AG10803 (cell line): Measurements from ENCODE around the gene PPP6C.

Experiments
- DNase-seq: peaks from one replicate; pipeline ENCODE4 v3.0.0; 2010; ENCODE audit warnings: low read depth
- H3K4me3 ChIP-seq: 2 replicates; pipeline ENCODE4 v1.5.1; 2011; ENCODE audit warnings: mild to moderate bottlenecking, low read length, control low read depth
- TF ChIP-seq, protein P1 (sequence below): conservative IDR thresholded peaks from 2 replicates; pipeline ENCODE4 v1.5.1; 2011; ENCODE audit warnings: mild to moderate bottlenecking, low read length, control low read depth, inconsistent platforms

Gene PPP6C

DNA sequence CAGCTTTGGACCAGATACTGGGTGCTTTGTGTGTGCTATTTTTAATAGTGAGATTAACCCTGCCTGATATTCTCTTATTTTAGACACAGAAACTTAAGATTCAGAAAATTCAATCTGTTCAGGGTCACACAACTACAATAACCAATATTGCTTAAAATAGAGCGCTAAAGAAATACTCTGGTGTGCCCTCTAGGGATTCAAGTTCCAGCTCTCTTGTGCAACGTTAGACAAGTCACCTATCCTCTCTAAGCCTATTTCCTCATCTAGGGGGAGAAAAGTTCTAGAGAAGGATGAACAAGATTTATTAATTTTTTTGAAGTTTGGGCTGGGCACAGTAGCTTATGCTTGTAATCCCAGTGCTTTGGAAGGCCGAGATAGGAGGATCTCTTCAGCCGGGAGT is 44.2 kb downstream of the PPP6C start:
- DNase-seq = no peak
- H3K4me3 ChIP-seq = no peak overlapping the region
- TF ChIP-seq, protein P1, sequence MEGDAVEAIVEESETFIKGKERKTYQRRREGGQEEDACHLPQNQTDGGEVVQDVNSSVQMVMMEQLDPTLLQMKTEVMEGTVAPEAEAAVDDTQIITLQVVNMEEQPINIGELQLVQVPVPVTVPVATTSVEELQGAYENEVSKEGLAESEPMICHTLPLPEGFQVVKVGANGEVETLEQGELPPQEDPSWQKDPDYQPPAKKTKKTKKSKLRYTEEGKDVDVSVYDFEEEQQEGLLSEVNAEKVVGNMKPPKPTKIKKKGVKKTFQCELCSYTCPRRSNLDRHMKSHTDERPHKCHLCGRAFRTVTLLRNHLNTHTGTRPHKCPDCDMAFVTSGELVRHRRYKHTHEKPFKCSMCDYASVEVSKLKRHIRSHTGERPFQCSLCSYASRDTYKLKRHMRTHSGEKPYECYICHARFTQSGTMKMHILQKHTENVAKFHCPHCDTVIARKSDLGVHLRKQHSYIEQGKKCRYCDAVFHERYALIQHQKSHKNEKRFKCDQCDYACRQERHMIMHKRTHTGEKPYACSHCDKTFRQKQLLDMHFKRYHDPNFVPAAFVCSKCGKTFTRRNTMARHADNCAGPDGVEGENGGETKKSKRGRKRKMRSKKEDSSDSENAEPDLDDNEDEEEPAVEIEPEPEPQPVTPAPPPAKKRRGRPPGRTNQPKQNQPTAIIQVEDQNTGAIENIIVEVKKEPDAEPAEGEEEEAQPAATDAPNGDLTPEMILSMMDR = no peak

DNA sequence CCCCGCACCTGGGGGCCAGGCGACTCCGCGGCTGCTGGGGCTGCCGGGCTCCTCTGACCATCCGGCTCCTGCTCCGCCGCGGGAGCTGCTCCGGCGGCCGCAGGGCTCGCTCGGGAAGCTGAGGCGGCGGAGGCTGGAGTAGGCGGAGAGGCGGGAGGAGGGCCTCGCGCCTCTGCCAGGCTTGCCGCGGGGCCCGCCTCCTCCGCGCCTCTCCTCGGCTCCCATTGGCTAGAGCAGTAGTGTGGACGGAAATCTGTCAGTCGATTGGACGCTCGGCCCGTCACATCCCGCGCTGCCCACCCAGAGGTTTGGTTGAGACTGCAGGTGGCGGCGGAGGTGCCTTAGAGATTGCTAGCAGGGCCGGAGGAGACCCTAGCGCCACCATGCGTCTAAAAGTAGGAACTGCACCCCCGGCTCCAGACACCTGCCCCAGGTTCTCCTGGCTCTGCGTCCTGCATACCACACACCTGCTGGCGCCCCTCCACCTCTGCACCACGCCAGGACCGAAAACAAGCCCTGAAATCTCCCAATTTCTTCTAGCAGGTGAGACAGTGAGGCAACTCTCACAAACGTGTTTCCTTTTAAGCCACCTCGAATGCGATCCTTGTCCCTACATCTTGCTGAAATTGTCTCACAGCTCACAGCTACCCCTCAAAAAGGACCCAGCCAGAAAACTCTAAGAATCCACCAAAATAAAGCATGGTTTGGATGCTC is 46.1 kb downstream of the PPP6C start, which contains the start of gene SCAI:
Gene SCAI, minus strand, starts transcription at position 152 of the 714 bp plus-strand sequence. Its CDS starts 91 bp downstream, at position 61.
- DNase-seq = peak; percentile 99

DNA sequence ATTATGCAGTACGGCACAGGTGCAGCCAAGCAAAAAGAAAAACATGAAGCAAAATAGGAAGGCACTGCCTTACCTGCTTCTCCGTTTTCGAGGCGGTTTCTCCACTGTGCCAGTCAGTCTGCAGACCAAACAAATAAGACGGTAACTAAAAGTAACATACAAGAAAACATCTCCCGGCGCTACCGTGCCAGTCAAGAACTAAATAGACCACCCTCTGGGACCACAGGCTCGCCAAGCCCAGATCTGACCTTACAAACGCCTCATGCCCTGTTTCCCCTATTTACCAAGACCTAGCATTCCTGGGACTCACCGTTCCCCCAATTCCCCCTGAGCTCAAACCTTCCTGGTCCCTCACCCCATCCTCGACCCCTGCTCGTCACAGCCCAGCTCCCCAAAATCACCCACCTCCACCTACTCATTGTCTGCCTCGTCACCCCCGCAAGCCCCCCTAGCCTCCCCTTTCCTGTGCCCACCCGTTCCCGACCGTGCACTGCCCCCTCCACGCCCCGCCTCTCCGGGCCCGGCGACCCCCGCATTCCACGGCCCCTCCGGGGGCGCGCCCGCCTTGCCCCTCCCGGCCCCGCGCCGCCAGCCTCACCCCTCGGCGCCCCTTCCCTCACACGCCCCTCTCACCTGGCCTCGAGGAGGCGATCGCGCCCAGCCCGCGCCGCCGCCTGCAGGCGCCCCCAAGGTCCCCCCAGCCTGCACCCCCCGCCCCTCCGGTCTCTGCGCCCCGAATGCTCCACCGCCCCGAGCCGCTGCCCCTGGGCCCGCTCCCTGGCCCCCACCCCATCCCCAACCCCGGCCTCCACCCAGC is 46.8 kb downstream of the PPP6C start:
- peak overlapping the region; percentile 71 for H3K4me3 ChIP-seq
- no peak for DNase-seq

More for the DNA sequence above, 46.1 kb downstream of the PPP6C start, which contains the start of gene SCAI:
- H3K4me3 ChIP-seq = peak within 1 kb of the TSS; percentile 71
- TF ChIP-seq, protein P1 = peak; percentile 98

DNA sequence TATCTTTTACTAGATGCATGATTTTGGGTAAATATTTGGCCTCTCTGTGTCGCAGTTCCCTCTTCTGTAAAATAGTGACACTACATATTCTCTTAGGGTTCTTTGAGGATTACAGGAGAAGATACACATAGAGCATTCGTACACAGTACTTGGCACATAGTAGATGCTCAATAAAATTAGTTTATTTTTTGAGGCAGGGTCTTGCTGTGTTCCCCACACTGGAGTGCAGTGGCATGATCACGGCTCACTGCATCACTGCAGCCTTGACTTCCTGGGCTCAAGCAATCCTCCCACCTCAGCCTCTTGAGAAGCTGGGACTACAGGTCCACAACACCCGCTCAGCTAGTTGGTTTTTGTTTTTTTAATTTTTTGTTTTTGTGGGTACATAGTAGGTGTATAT is 47.9 kb downstream of the PPP6C start:
- TF ChIP-seq, protein P1 = no peak
- H3K4me3 ChIP-seq = no peak overlapping the region

More for the DNA sequence above, 46.8 kb downstream of the PPP6C start:
- TF ChIP-seq, protein P1 = no peak

DNA sequence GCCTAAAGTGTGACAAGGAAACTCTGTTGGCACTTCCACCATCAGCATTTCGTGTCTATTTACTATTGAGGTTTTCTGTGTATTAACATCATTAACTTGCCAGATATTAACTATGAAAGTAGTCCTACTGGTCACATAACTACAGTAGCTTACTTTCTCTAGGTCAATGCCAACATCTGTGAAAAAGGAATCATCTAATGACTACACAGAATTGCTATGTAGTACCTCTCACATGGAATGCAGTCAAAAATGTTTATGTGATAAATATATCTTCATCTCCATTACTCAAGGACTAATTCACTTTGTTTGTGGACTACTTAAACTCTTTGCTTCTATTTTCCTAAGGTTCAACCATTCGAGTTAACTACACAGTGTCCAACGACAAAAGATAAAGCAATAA is 48.4 kb downstream of the PPP6C start:
- no peak overlapping the region for H3K4me3 ChIP-seq
- DNase-seq = peak; percentile 79
- TF ChIP-seq, protein P1 = no peak

More for the DNA sequence above, 47.9 kb downstream of the PPP6C start:
- no peak for DNase-seq

DNA sequence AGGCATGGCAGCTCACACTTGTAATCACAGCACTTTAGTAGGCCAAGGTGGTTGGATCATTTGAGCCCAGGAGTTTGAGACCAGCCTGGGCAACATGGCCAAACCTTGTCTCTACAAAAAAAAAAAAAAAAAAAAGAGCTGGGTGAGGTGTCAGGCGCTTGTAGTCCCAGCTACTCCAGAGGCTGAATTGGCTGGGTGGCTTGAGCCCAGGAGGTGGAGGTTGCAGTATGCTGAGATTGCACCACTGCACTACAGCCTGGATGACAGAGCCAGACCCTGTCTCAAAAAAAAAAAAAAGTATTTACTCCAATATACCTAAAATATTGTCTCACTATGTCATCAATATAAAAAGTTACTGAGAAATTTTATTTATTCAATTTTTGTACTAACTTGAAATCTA is 49.0 kb downstream of the PPP6C start:
- TF ChIP-seq, protein P1 = no peak

More for the DNA sequence above, 49.0 kb downstream of the PPP6C start:
- no peak overlapping the region for H3K4me3 ChIP-seq
- DNase-seq = no peak
